HG03060 (cell line): ENCODE measurements around the gene MGMT.

Experiments
- ATAC-seq: cut with Tn5 transposase; IDR thresholded peaks from one replicate; pipeline ENCODE4 v1.9.1; 2021; ENCODE audit warnings: low read depth, moderate number of reproducible peaks; ENCODE audit not compliant: unreplicated experiment

MGMT gene

DNA sequence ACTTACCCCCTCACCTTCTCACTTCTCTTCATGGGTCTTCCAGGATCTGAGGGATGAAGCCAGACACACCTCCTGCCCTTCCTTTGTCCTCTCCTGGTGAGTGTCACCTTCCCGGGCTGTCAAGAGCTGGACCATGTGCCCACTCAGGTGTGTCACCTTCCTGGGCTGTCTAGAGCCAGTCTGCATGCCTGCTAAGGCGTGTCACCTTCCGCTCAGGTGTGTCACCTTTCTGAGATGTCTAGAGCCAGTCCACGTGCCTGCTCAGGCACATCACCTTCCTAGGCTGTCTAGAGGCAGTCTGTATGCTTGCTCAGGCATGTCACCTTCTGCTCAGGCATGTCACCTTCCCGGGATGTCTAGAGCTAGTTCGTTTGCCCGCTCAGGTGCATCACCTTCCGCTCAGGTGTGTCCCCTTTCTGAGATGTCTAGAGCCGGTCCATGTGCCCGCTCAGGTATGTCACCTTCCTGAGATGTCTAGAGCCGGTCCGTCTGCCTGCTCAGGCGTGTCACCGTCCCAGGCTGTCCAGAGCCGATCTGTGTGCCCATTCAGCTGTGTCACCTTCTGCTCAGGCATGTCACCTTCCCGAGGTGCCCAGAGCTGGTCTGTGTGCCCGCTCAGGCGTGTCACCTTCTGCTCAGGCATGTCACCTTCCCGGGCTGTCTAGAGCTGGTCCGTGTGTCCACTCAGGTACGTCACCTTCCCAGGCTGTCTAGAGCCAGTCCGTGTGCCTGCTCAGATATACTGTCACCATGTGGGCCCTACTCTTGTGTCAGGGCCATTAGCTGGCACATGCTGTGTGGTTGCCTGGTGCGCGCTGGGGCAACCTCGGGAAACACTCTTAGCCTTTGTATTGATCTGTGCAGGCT lies 251.7 kb downstream of the MGMT start:
- no peak for ATAC-seq

DNA sequence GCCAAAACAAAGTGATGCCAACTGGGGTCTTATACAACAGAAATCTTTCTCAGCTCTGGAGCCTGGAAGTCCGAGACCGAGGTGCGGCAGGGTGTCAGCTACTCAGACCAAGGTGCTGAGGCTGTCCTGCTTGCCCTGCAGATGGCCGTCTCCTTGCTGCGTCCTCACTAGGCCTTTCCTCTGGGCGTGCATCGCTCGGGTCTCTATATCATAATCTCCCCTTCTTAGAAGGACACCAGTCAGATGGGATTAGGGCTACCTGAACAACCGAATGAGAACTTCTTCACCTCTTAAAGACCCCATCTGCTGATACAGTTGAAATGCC lies 252.3 kb downstream of the MGMT start:
- no peak for ATAC-seq

DNA sequence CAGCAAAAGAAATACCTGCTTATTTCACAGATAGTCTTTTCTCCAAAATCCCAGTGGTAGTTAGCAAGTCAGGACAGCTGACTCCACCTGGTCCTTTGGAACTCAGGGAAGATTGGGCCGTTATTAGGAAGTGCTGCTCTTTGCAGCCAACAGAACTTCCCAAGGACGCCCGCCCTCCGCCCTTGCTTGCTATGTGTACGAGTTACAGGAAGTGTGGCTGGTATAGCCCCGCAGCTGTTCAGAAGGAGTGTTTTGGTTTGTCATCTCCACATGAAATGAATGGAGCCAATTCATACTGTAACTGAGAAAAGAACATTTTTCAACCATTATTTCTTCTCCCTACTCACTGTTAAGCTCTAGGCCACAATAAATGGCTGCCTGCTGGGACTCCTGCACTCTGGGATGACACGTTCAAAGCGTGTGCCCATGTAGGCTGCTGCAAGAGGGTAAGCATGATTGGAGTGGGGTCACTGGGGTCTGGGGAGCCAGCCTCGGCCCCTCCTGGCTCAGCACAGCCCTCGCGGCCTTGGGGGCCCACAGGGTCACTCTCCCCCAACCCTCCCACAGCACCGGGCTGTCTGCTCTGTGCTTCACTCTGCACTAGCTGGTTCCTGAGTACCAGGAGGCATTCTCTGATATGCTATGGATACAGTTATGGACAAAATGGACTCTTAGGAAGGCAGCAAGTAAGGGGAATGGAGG lies 253.0 kb downstream of the MGMT start:
- no peak for ATAC-seq

DNA sequence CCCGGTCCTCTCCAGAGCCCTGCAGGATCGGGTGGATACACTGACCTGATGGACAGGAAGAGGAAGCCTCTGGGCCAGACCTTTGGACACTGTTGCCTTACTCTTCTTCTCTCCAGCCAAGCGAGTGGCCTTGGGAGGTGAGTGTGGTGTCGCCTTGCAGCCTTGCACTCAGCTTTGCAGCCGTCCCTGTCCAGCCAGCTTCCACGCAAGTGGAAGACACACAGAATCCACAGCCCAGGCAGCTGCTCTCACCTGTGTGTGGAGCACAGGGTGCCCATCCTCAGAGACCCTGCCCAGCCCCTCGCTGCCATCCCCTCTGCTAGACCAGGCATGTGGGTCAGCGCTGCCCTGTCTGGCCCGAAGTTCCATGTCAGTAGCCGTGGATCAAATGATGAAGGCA lies 258.0 kb downstream of the MGMT start:
- ATAC-seq: no peak

DNA sequence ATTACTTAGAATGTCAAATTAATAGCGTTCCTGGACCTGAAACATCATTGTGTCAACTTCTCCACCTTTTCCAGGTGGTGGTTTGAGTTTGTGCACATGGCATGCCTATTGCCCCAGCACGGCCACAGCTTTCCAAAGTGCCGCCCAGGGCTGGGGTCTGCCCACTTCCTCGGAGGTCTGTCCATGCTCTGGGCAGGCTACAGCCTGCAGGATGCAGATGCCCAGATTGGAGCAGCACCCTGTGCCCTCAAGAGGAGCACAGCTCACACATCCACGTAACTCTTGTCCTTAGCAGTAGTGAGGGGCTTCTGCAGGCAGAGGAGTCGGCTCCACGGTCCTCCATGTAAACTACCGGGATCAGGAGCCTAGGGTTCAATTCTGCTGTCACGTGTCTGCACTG lies 258.4 kb downstream of the MGMT start:
- ATAC-seq: no peak

DNA sequence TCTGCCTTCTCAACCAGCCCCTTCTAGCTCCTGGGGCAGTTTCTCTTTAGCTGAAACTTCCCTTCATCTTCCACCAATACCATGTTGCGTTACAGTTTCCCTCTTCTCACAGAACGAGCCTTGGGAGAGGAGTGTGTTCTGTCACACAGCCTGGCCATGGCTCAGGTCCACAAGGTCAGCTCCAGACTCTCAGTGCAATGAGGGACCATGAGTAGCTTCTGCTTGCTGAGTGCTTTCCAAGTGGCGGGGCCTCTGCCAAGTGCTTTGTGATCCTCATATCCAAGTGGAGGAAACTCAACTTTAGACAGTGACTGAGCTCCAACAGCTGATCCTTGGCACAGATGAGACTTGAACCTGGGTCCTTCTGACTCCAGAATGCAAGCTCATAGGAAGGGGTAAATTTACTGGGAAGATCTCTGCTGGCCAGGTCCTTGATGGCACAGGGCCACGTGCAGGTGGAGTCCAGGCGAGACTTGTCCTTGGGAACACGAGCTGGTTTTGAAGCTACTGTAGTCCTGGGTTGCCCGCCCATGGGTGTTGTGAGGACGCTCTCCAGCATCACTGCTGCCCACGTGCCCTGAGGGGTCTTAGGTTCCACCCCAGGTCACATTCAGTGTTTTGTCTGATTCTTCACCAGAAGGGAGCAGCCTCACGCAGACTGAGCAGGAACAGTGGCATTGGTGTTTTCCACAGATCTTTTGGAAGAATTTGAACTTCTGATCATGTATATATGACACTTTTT lies 259.0 kb downstream of the MGMT start:
- ATAC-seq: no peak

DNA sequence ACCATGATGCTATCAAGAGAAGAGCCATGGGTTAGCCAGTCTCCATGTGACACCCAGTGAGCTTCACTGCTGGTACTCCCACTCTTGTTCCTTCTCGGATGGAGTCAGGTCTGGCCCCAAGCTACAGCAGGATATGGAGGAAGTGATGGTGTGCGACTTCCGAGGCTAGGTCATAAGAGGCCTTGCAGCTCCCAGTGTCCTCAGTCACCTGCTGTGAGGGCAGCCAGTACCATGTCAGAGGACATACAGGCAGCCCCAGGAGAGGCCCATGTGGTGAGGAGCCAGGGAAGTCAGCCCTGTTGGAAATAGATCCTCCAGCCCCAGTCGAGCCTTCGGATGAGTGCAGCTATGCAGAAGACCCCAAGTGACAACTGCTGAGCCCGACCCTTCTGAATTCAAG lies 260.0 kb downstream of the MGMT start:
- no peak for ATAC-seq

DNA sequence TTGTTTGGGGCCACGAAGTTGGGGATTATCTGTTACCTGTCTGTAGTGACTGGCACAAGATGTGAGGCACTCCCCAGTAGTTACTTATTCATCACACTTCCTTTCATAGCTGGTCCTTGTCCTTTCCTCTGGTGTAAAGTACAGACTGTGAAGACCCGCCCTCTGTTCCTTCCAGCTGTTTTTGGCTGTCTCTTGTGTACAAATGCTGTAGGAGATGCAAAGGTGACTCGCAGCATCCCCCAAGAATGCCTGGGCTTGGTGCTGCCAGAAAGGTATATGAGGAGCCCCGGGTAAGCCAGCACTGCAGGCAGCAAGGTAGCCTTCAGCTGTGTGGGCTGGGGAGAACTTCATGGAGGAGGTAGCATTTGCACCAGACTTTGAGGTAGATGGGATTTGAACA lies 260.5 kb downstream of the MGMT start:
- no peak for ATAC-seq

DNA sequence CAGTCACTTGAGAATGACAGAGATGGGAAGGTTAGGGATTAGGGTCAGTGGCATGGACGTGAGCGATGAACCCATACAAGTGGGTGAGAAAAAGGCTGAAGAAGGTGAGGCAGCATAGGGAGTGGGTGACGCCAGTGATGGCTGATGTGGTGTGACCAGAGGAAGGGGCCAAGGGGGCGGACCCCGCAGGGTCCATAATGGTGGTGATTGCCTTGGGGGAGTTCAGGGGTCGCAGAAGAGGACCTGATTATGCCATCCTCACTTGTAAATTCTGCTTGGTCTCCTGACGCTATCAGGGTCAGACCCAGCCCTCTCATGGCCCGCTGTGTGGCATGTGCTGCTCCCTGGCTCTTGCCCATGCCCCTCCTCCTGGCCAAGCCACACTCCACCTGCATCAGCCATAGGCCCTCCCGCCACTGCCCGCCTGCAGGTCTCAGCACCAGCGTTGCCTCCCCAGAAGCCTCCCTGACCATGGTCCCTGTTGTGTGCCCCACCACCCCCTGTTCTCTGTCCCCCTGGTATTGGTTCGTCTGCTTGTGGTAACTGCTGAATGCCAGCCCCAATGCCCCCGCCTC lies 261.3 kb downstream of the MGMT start:
- ATAC-seq: no peak

DNA sequence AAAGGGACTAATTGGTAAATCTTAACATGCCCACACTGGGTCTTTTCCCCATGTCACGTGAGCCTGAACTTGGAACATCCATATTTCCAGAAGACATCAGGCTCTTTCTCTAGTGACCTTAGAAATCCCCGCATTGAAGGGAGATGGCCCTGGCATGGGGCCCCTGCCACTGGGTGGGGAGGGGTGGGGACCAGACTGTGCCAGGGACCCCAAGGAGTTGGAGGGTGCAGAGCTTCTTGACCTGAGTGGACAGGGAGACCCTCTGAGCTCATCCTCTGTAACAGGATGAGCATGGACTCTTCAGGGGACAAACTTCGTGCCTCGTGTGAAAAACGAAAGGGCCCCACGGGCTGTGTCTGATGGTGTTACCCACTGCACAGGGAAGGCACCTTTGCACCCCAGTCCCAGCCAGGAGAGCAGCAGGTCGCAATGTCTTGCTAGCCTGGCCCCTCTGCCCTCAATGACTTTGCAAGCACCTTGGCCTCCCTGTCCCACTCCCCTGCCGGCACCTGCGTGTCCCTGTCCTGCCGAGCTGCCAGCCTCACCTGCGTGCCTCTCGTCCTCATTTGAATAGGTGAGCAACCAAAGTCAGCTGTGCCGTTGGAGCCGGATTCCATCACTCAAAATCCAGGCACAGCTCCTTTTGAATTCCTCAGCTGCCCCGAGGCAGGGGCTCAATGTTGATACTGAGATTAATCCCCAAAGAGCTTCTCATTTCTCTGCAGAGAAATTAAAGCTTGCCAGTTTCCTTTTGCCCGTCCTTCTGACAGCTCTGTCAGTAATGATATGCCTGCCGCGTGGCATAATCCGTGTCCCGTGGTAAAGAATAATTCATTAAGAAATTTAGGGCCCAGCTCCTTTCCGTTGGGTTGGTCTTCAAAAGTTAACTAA lies 262.1 kb downstream of the MGMT start:
- no peak for ATAC-seq

DNA sequence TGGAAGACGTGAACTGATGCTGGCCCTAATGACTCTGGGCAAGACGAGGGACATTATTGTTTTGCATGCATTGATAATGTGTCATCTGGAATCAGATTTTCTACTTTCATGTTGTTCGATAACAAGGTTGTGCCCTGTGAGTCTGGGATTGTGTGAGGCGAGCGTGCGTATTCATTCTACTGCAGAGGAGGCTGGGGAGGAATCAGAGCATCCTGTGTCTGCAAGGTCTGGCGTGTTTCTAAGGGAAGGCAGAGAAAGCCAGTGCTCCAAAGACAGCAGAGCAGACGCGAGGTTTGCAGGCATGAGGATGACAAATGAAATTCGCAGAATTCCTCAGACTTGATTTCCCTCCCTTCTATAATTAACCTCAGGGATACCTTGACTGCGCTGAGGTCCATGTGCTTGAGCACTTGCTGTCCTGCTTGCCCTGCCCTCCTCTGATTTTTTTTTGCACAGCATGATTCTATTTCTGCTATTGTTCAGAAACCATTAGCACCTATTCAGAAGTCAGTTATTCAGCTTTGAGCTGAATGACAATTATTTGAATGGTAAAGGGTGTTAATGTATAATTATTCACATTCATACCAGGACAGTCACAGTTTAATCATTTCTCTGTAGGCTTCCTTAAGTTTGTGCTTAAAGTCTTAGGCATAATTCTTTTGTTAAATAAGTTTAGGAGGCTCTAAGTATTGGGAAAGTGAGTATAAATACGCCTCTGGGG lies 263.4 kb downstream of the MGMT start:
- no peak for ATAC-seq

DNA sequence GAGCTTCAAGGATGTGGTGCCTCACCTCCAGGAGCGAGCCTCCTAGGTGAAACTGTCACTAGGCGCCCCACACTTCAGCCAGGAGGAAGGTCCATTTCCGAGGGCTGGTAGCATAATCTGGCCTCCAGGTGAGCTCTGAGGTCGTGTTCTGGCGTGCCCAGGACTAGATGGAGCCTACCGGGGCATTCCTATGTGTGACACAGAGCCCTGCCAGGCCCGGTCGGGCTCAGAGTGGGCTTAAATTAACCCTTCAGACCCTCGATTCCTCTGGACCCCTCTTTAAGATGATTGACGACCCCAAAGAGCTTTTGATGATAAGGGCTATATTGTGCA lies 263.9 kb downstream of the MGMT start:
- ATAC-seq: no peak

DNA sequence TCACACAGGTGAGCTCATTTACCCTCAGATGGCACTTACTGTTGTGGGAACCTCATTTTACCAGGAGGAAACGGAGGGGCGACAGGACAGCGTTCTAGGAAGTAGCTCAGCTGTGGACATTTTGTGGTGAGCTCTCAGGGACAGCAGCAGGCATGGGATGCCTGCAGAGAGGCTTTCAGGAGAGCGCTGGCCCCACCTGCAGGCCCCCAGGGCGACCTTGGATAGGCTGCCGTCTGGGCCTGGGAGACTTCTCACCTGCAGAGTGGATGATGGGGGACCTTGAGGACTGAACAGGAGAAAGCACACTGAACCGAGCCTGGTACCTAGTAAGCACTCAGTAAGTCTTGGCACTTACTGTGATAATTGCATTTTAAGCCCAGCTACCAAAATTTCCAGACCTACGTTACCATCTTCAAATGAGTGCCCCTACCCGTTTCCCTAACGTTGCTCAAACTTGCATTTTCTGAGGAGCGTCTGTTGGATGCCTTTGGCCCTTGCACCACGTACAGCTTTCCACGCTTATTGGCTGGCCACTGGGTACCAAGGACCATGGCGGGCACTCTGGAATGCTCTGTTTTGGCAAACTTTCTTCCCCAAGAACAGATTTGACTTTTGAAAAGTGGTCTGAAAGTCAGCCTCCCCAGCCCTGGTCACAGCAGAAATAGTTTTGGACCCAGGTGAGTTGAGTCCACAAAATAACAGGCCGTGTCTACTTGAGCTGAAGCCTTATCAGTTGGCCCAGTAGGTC lies 273.7 kb downstream of the MGMT start:
- no peak for ATAC-seq

DNA sequence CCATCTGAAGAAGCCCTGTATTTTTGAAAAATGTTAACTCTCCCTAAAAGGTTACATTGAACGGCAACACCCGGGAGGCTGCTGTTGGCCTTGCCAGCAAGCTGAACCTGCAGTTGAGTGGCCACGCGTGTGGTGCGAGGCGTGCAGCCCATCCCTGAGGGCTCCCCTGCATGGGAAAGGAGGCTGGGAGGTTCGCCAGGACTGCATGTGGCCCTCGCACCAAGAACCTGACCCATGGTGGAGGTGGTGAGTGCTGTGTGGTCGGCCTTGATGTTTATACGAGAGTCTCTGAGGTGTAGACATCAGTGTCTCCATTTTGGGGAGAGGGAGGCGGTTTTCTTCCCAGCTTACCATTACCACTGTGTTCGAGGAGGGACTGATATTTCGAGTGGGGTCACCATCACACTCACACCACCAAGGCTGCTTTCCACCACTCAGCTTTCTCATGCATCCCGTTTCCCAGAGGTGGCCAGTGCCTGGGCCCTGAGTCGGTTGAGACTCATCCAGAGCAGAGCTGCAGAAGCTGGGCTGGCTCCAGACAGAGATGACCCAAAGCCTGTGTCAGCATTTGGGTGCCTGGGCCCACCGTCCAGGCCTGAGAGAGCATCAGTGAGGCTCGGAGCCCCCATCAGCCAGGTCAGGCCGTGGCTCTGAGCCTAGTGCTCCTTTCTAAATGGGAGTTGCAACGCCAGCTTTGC lies 274.4 kb downstream of the MGMT start:
- no peak for ATAC-seq

DNA sequence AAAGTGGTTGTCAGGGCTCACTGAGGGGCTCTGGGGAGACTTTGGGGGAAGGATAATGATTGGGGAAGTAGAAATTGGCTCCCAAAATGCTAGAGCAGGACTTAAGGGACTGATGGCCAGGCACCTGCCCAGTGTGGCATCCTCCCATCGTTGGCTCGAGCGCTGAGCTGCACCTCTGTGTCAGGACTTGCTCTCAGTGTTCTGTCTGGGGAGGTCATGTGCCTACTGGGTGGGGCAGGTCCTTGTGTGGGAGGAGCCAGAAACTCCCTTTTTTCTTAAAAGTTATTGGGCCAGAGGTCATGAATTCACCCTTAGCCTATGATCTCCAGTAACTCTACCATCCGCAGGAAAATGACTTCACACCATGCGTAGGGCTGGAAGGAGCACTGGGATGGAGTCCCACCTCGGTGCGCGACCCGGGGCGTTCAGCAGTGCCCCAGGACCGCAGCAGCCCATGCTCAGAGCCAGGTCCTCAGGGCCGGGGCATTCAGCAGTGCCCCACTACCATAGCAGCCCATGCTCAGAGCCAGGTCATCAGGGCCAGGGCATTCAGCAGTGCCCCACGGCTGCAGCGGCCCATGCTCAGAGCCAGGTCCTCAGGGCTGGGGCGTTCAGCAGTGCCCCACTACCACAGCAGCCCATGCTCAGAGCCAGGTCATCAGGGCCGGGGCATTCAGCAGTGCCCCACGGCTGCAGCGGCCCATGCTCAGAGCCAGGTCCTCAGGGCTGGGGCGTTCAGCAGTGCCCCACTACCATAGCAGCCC lies 275.1 kb downstream of the MGMT start:
- ATAC-seq: no peak

DNA sequence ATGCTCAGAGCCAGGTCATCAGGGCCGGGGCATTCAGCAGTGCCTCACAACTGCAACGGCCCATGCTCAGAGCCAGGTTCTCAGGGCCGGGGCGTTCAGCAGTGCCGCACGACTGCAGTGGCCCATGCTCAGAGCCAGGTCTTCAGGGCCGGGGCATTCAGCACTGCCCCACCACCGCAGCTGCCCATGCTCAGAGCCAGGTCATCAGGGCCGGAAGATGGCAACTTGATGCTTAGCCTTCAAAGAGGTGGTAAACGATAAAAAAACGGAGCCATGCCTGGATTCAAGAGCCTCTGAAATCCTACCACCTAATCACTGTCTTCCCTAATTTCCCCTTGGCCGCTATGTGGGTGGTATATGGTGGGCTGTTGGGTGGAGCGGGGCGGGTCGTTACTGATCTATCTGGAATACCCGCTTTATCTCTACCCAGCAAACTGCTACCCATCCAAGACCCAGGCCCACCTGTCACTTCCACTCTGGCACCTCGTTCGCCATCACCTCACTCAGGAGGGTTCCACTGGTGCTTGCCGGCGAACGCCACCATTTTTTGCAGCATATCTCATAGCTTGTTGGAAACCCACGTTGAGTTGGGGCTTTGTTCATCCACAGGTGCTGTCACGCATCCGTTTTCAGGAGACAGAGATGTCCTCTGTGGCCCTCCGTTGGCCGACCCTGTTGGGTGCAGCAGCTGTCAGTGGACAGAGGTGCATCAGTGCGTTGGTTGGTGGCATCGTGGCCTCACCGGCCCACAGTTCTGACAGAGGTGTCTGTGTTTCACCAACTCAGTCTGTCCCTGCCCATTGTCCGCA lies 275.9 kb downstream of the MGMT start:
- ATAC-seq: no peak

DNA sequence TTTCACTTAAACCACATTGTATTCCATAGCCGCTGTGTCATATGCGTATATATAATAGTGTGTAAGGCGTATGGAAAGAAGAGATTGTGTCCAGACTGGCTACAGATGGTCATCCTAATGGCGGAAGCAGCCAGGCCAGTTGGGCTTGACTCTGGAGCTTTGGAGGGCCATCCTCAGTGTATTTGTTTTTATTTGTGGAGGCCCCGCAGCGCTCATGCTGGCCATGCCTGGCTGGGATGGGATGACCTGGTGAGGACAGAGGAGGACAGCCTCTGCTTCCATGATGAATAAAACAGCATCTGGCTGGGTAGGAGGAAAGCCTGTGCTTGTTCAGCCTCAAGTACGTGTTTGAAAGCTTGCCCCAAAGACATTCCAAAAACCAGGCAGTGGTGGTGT lies 276.7 kb downstream of the MGMT start:
- no peak for ATAC-seq
